D721Med (cell line): ENCODE results near the gene DOCK9.

Experiments
- DNase-seq: peaks from one replicate; pipeline ENCODE4 v3.0.0; 2011; ENCODE audit warnings: low spot score; ENCODE audit not compliant: insufficient read length
- FAIRE-seq: peaks from 2 replicates; lab custom pipeline; 2011; peaks lifted over from hg19 to GRCh38; lab: Jason Lieb, UNC
- CTCF ChIP-seq: IDR thresholded peaks from 2 replicates; pipeline ENCODE4 v1.5.1; 2012; ENCODE audit warnings: mild to moderate bottlenecking, control low read depth; ENCODE audit not compliant: insufficient read depth; ENCODE audit errors: missing control alignments

The DOCK9 gene

GRCh38 chr13:98912846-98913245 is 65.0 kb downstream of the DOCK9 start:
- TF ChIP-seq CTCF, result no peak
- FAIRE-seq (peak; percentile 58), DNase-seq (no peak)

GRCh38 chr13:98910501-98910951 is 67.3 kb downstream of the DOCK9 start:
- FAIRE-seq (no peak), DNase-seq (no peak)
- TF ChIP-seq CTCF, result no peak

GRCh38 chr13:98909016-98909415 is 68.8 kb downstream of the DOCK9 start:
- FAIRE-seq (no peak), DNase-seq (no peak)
- TF ChIP-seq CTCF, result no peak

GRCh38 chr13:98906746-98907502 is 70.9 kb downstream of the DOCK9 start:
- FAIRE-seq, result no peak
- DNase-seq, result no peak
- no peak for TF ChIP-seq CTCF

- no peak for TF ChIP-seq CTCF
- FAIRE-seq, result no peak
Measured at GRCh38 chr13:98905199-98905598, 72.7 kb downstream of the DOCK9 start.

GRCh38 chr13:98900442-98900841 is 77.4 kb downstream of the DOCK9 start:
- FAIRE-seq, result no peak
- DNase-seq, result no peak
- TF ChIP-seq CTCF, result no peak

More at GRCh38 chr13:98905199-98905598, 72.7 kb downstream of the DOCK9 start:
- no peak for DNase-seq

- FAIRE-seq (no peak), DNase-seq (no peak)
- no peak for TF ChIP-seq CTCF
Measured at GRCh38 chr13:98897706-98898105, 80.2 kb downstream of the DOCK9 start.
